ENCODE results near the gene TPSB2. TPM values are rescaled to one million over a fixed set of nuclear protein-coding genes. Genes with fewer than 3 reads are reported as not detected.
"Not testable (repeated sequence)": the region's sequence is repeated elsewhere in the genome, so short reads cannot be mapped to it uniquely, and the experiment has no call there.

TPSB2 gene
- polyA plus RNA-seq, 4 donors, result 0.20 to 0.24 (median 0.24) TPM; not detected in 1

- no peak for DNase-seq (ENCODE audit: low read depth in 4 of 4, low spot score in 2 of 4)
Observed at GRCh38 chr16:1262210-1262845, 32.3 kb upstream of the TPSB2 start.

GRCh38 chr16:1261131-1261892 is 31.3 kb upstream of the TPSB2 start:
- DNase-seq (ENCODE audit: low read depth in 4 of 4, low spot score in 2 of 4), result no peak

- DNase-seq (ENCODE audit: low read depth in 4 of 4, low spot score in 2 of 4), result no peak
Observed at GRCh38 chr16:1260101-1260680, 30.2 kb upstream of the TPSB2 start.

GRCh38 chr16:1259760-1260068 is 29.7 kb upstream of the TPSB2 start:
- DNase-seq (ENCODE audit: low read depth in 4 of 4, low spot score in 2 of 4), result no peak

- no peak for DNase-seq (ENCODE audit: low read depth in 4 of 4, low spot score in 2 of 4)
Observed at GRCh38 chr16:1258906-1259759, 29.1 kb upstream of the TPSB2 start.

- DNase-seq (ENCODE audit: low read depth in 4 of 4, low spot score in 2 of 4), result no peak
Observed at GRCh38 chr16:1258225-1258600, 28.2 kb upstream of the TPSB2 start.

- DNase-seq (ENCODE audit: low read depth in 4 of 4, low spot score in 2 of 4), result no peak
Observed at GRCh38 chr16:1257561-1258224, 27.7 kb upstream of the TPSB2 start.

GRCh38 chr16:1256874-1257322 is 26.9 kb upstream of the TPSB2 start:
- DNase-seq (ENCODE audit: low read depth in 4 of 4, low spot score in 2 of 4), result no peak

- DNase-seq (ENCODE audit: low read depth in 4 of 4, low spot score in 2 of 4), result not testable (repeated sequence)
Observed at GRCh38 chr16:1256296-1256873, 26.4 kb upstream of the TPSB2 start.

- DNase-seq (ENCODE audit: low read depth in 4 of 4, low spot score in 2 of 4), result not testable (repeated sequence)
Observed at GRCh38 chr16:1255276-1256122, 25.5 kb upstream of the TPSB2 start, which contains the start of gene TPSD1. Gene TPSD1 (plus strand): TSS chr16:1256069. CDS start chr16:1256281, 212 bp downstream.

- not testable (repeated sequence) for DNase-seq (ENCODE audit: low read depth in 4 of 4, low spot score in 2 of 4)
Observed at GRCh38 chr16:1254821-1255220, 24.8 kb upstream of the TPSB2 start.

- not testable (repeated sequence) for DNase-seq (ENCODE audit: low read depth in 4 of 4, low spot score in 2 of 4)
Observed at GRCh38 chr16:1253701-1254364, 23.8 kb upstream of the TPSB2 start.

- DNase-seq (ENCODE audit: low read depth in 4 of 4, low spot score in 2 of 4), result not testable (repeated sequence)
Observed at GRCh38 chr16:1249031-1249755, 19.2 kb upstream of the TPSB2 start.

GRCh38 chr16:1247903-1248537 is 18.0 kb upstream of the TPSB2 start:
- DNase-seq (ENCODE audit: low read depth in 4 of 4, low spot score in 2 of 4), result not testable (repeated sequence)

- no peak for DNase-seq (ENCODE audit: low read depth in 4 of 4, low spot score in 2 of 4)
Observed at GRCh38 chr16:1245452-1246020, 15.6 kb upstream of the TPSB2 start.

GRCh38 chr16:1244881-1245280 is 14.9 kb upstream of the TPSB2 start:
- DNase-seq (ENCODE audit: low read depth in 4 of 4, low spot score in 2 of 4), result no peak

Measured in left renal cortex interstitium (tissue), 4 donors.